HepG2 (cell line): ENCODE measurements around the gene AADACL4. TPM values are rescaled to one million over a fixed set of nuclear protein-coding genes. Genes with fewer than 3 reads are reported as not detected.

Experiments
- BORCS8-MEF2B ChIP-seq: sonication (generic); formaldehyde crosslinking; IDR thresholded peaks from 2 replicates; pipeline ENCODE4 v1.8.0; 2022; ENCODE audit warnings: mild to moderate bottlenecking, missing genetic modification reagents
- EEA1 ChIP-seq: sonication (generic); formaldehyde crosslinking; IDR thresholded peaks from 2 replicates; pipeline ENCODE4 v1.5.1; 2020; ENCODE audit warnings: mild to moderate bottlenecking, missing genetic modification reagents, borderline replicate concordance
- JUNB ChIP-seq: sonication (generic); formaldehyde crosslinking; IDR thresholded peaks from 2 replicates; pipeline ENCODE4 v1.8.0; 2022; ENCODE audit warnings: missing genetic modification reagents, mild to moderate bottlenecking, borderline replicate concordance
- KDM5A ChIP-seq: fragments of 200-600 bp; sonication (generic); IDR thresholded peaks from 2 replicates; pipeline ENCODE4 v1.7.0; 2018; ENCODE audit warnings: antibody characterized with exemption, mild to moderate bottlenecking, low read length, borderline replicate concordance
- MEF2D ChIP-seq: sonication (generic); formaldehyde crosslinking; IDR thresholded peaks from 2 replicates; pipeline ENCODE4 v1.5.1; 2020; ENCODE audit warnings: mild to moderate bottlenecking, missing genetic modification reagents
- NFE2L1 ChIP-seq: sonication (generic); formaldehyde crosslinking; IDR thresholded peaks from 2 replicates; pipeline ENCODE4 v1.4.0; 2020; ENCODE audit warnings: missing genetic modification reagents, mild to moderate bottlenecking, borderline replicate concordance
- NR1H2 ChIP-seq: sonication (generic); formaldehyde crosslinking; IDR thresholded peaks from 2 replicates; pipeline ENCODE4 v1.8.1; 2022; ENCODE audit warnings: low read depth, missing genetic modification reagents, borderline replicate concordance
- RAD21 ChIP-seq: fragments of 450-650 bp; formaldehyde crosslinking; IDR thresholded peaks from 2 replicates; pipeline ENCODE4 v1.5.0; 2020; ENCODE audit warnings: mild to moderate bottlenecking
- SIX4 ChIP-seq: sonication (generic); formaldehyde crosslinking; IDR thresholded peaks from 2 replicates; pipeline ENCODE4 v1.4.0; 2020; ENCODE audit warnings: missing genetic modification reagents
- TBP ChIP-seq: sonication (generic); formaldehyde crosslinking; IDR thresholded peaks from 2 replicates; pipeline ENCODE4 v1.5.0; 2020; ENCODE audit warnings: missing genetic modification reagents
- ZFYVE20 ChIP-seq: sonication (generic); formaldehyde crosslinking; IDR thresholded peaks from 2 replicates; pipeline ENCODE4 v1.8.0; 2023; ENCODE audit warnings: low read depth, mild to moderate bottlenecking, moderate library complexity, missing genetic modification reagents, borderline replicate concordance
- ZNF350 ChIP-seq: sonication (generic); formaldehyde crosslinking; IDR thresholded peaks from 2 replicates; pipeline ENCODE4 v1.4.0; 2020; ENCODE audit warnings: mild to moderate bottlenecking, low read depth, missing genetic modification reagents, borderline replicate concordance
- ZNF776 ChIP-seq: sonication (generic); formaldehyde crosslinking; IDR thresholded peaks from 2 replicates; pipeline ENCODE4 v1.4.0; 2020; ENCODE audit warnings: mild to moderate bottlenecking, missing genetic modification reagents
- ZNF782 ChIP-seq: sonication (generic); formaldehyde crosslinking; IDR thresholded peaks from 2 replicates; pipeline ENCODE4 v1.4.0; 2020; ENCODE audit warnings: missing genetic modification reagents, mild to moderate bottlenecking, borderline replicate concordance
- ZNF883 ChIP-seq: sonication (generic); formaldehyde crosslinking; IDR thresholded peaks from 2 replicates; pipeline ENCODE4 v1.5.1; 2020; ENCODE audit warnings: mild to moderate bottlenecking, missing genetic modification reagents; ENCODE audit errors: not compliant biosample characterization
- polyA plus RNA-seq, 8 experiments: library from polyadenylated mRNA; depleted of rRNA in 3 of 8; stranded (reverse) in 7 of 8; unstranded in 1 of 8; fragments of >200 nt; fragmentation: Illumina TruSeq in 4 of 8; extraction: Trizol in 4 of 8; gene quantifications; 2 replicates each; pipeline versions ENCODE4 v1.2.1 to v1.2.3, GENCODE V29; 2011 to 2016; ENCODE audit warnings: low read depth in 4 of 8, missing spikeins in 1 of 8, mixed read lengths in 1 of 8; ENCODE audit not compliant: insufficient read depth in 1 of 8
- total RNA-seq, 5 experiments: library from RNA; depleted of rRNA; stranded (reverse); fragments of >200 nt; fragmentation: Illumina TruSeq; extraction: Trizol; gene quantifications; 2 replicates each; pipeline ENCODE4 v1.2.3, GENCODE V29; 2016; ENCODE audit warnings: low read depth in 1 of 5
- TF ChIP-seq, protein P1 (sequence below): sonication (generic); formaldehyde crosslinking; IDR thresholded peaks from 2 replicates; pipeline ENCODE4 v1.5.1; 2020; ENCODE audit warnings: missing genetic modification reagents, mild to moderate bottlenecking, borderline replicate concordance
- TF ChIP-seq, protein P2 (sequence below): sonication (generic); formaldehyde crosslinking; IDR thresholded peaks from 2 replicates; pipeline ENCODE4 v1.4.0; 2020; ENCODE audit warnings: mild to moderate bottlenecking, missing genetic modification reagents
- TF ChIP-seq, protein P3 (sequence below): sonication (generic); formaldehyde crosslinking; IDR thresholded peaks from 2 replicates; pipeline ENCODE4 v1.8.0; 2022; ENCODE audit warnings: missing genetic modification reagents, mild to moderate bottlenecking, moderate library complexity, borderline replicate concordance
- TF ChIP-seq, protein P4 (sequence below): IDR thresholded peaks from 2 replicates; pipeline ENCODE4 v1.6.1; 2018; ENCODE audit warnings: missing genetic modification reagents

AADACL4 gene
- total and polyA plus RNA-seq, 2 of the 13 experiments (the other 11 are each of a cell fraction or from before 2014, with no cell fraction given), result not detected

DNA sequence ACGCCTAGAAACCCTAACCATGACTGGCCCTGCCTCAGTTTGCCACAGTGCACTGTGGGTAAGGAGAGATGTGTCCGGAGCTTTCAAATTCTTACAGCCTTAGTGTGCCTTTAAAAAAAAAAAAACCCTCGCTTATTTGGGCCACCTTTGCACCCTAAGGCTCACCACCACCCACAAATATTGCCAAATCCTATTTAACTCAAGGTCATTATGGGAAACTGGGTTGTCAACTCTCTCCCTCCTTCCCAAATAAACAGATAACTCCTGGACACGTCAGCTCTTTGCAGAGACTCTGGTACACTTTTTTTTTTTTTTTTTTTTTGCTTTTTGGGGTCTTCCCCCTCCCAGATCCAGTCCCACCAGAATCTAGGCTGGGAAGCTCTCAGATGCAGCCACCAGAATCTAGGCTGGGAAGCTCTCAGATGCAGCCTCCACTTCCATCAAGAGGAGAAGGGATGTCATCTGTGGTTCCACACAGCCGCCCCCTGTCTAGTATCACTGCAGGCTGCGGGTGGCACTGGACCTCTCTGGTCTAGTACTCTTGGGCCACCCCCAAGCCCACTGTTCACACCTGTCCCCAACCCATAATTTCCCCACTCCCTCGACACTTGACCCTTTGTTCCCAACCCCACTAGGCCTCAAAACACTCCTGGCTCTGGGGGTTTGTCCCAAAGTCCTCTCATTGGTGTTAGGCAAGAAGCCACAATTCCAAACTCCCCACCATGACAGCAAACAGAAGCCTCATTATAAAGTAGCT, 29.3 kb upstream of the AADACL4 start (continued):
- TF ChIP-seq, protein P1, sequence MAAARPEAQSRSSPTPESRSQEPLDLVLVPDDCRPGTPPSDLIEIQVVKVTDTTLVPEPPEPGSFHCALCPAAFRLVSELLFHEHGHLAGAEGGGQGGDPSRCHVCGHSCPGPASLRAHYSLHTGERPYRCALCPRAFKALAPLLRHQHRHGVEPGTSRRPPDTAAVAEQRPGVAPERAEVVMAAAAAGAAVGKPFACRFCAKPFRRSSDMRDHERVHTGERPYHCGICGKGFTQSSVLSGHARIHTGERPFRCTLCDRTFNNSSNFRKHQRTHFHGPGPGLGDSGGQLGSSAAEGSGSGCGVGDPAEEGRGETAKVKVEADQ, result no peak
- TF ChIP-seq, protein P2, sequence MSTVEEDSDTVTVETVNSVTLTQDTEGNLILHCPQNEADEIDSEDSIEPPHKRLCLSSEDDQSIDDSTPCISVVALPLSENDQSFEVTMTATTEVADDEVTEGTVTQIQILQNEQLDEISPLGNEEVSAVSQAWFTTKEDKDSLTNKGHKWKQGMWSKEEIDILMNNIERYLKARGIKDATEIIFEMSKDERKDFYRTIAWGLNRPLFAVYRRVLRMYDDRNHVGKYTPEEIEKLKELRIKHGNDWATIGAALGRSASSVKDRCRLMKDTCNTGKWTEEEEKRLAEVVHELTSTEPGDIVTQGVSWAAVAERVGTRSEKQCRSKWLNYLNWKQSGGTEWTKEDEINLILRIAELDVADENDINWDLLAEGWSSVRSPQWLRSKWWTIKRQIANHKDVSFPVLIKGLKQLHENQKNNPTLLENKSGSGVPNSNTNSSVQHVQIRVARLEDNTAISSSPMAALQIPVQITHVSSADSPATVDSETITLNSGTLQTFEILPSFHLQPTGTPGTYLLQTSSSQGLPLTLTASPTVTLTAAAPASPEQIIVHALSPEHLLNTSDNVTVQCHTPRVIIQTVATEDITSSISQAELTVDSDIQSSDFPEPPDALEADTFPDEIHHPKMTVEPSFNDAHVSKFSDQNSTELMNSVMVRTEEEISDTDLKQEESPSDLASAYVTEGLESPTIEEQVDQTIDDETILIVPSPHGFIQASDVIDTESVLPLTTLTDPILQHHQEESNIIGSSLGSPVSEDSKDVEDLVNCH (CRISPR knock-in tag), result no peak
- no peak for TF ChIP-seq NFE2L1 (CRISPR knock-in tag)
- no peak for TF ChIP-seq RAD21 (CRISPR knock-in tag)
- TF ChIP-seq EEA1 (CRISPR knock-in tag), result no peak
- TF ChIP-seq, protein P3, sequence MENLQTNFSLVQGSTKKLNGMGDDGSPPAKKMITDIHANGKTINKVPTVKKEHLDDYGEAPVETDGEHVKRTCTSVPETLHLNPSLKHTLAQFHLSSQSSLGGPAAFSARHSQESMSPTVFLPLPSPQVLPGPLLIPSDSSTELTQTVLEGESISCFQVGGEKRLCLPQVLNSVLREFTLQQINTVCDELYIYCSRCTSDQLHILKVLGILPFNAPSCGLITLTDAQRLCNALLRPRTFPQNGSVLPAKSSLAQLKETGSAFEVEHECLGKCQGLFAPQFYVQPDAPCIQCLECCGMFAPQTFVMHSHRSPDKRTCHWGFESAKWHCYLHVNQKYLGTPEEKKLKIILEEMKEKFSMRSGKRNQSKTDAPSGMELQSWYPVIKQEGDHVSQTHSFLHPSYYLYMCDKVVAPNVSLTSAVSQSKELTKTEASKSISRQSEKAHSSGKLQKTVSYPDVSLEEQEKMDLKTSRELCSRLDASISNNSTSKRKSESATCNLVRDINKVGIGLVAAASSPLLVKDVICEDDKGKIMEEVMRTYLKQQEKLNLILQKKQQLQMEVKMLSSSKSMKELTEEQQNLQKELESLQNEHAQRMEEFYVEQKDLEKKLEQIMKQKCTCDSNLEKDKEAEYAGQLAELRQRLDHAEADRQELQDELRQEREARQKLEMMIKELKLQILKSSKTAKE, result no peak
- 0 out of 2 replicates have a peak, but pooled peaks have one; percentile 55 for TF ChIP-seq ZNF776 (CRISPR knock-in tag)
- peak; percentile 53; the same call in 1 of the 2 replicates for TF ChIP-seq MEF2D (CRISPR knock-in tag)
- no peak for TF ChIP-seq ZFYVE20 (CRISPR knock-in tag)
- TF ChIP-seq KDM5A, result no peak; the same call in 1 of the 2 replicates
- TF ChIP-seq, protein P4, sequence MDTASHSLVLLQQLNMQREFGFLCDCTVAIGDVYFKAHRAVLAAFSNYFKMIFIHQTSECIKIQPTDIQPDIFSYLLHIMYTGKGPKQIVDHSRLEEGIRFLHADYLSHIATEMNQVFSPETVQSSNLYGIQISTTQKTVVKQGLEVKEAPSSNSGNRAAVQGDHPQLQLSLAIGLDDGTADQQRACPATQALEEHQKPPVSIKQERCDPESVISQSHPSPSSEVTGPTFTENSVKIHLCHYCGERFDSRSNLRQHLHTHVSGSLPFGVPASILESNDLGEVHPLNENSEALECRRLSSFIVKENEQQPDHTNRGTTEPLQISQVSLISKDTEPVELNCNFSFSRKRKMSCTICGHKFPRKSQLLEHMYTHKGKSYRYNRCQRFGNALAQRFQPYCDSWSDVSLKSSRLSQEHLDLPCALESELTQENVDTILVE (CRISPR knock-in tag), result peak; percentile 22; the same call in 1 of the 2 replicates
- no peak for TF ChIP-seq ZNF782 (CRISPR knock-in tag)
- TF ChIP-seq SIX4 (CRISPR knock-in tag), result no peak
- 0 out of 2 replicates have a peak, but pooled peaks have one; percentile 23 for TF ChIP-seq ZNF350 (CRISPR knock-in tag)
- TF ChIP-seq TBP (CRISPR knock-in tag), result no peak
- no peak for TF ChIP-seq ZNF883 (CRISPR knock-in tag)
- TF ChIP-seq NR1H2 (CRISPR knock-in tag), result no peak
- no peak for TF ChIP-seq BORCS8-MEF2B (CRISPR knock-in tag)
- peak; percentile 27; the same call in 1 of the 2 replicates for TF ChIP-seq JUNB (CRISPR knock-in tag)
